ENCODE measurements around the gene ADRB2. TPM values are rescaled to one million over a fixed set of nuclear protein-coding genes. Genes with fewer than 3 reads are reported as not detected.

ADRB2 gene
- total RNA-seq, 1 donor, result under 0.01 TPM

GRCh38 chr5:148793261-148793660 lies 33.1 kb upstream of the ADRB2 start:
- DNase-seq (ENCODE audit: insufficient read length, low spot score, missing footprints), result no peak

GRCh38 chr5:148794275-148794674 lies 32.1 kb upstream of the ADRB2 start:
- no peak overlapping the region for H2AFZ ChIP-seq (ENCODE audit: low read length)

More at GRCh38 chr5:148793261-148793660, 33.1 kb upstream of the ADRB2 start:
- no peak overlapping the region for H3K4me2 ChIP-seq (ENCODE audit: insufficient read depth, low read length)
- no peaks in the 10 kb centered on the region for H3K9me3 ChIP-seq (ENCODE audit: low read depth, low read length)
- H3K27ac ChIP-seq (ENCODE audit: low read depth, low read length), result peak overlapping the region; percentile 44
- H3K36me3 ChIP-seq (ENCODE audit: insufficient read depth, low read length), result no peaks in the 10 kb centered on the region
- no peaks in the 10 kb centered on the region for H4K20me1 ChIP-seq (ENCODE audit: insufficient read depth, low read length)
- no peak overlapping the region for H3K4me3 ChIP-seq (ENCODE audit: insufficient read depth, low read length)
- H3K27me3 ChIP-seq (ENCODE audit: insufficient read depth, low read length), result no peaks in the 10 kb centered on the region
- peaks cover 44% of the 10 kb centered on the region for H3K4me1 ChIP-seq (ENCODE audit: insufficient read depth, low read length)
- TF ChIP-seq CTCF (IDR thresholded peaks at IDR 0.05; ENCODE audit: extremely low read depth, low read depth, low read length), result no peak
- H3K79me2 ChIP-seq (ENCODE audit: insufficient read depth, low read length), result no peaks in the 10 kb centered on the region
- H2AFZ ChIP-seq (ENCODE audit: low read length), result no peak overlapping the region

GRCh38 chr5:148794729-148795561 lies 31.5 kb upstream of the ADRB2 start:
- peak overlapping the region; percentile 19 for H3K27ac ChIP-seq (ENCODE audit: low read depth, low read length)
- no peaks in the 10 kb centered on the region for H3K79me2 ChIP-seq (ENCODE audit: insufficient read depth, low read length)
- no peaks in the 10 kb centered on the region for H3K27me3 ChIP-seq (ENCODE audit: insufficient read depth, low read length)
- H3K4me2 ChIP-seq (ENCODE audit: insufficient read depth, low read length), result peak overlapping the region; percentile 36
- no peaks in the 10 kb centered on the region for H3K9me3 ChIP-seq (ENCODE audit: low read depth, low read length)
- TF ChIP-seq CTCF (IDR thresholded peaks at IDR 0.05; ENCODE audit: extremely low read depth, low read depth, low read length), result no peak
- no peaks in the 10 kb centered on the region for H3K36me3 ChIP-seq (ENCODE audit: insufficient read depth, low read length)
- no peak overlapping the region for H3K4me3 ChIP-seq (ENCODE audit: insufficient read depth, low read length)
- no peak overlapping the region for H2AFZ ChIP-seq (ENCODE audit: low read length)
- H3K4me1 ChIP-seq (ENCODE audit: insufficient read depth, low read length), result peaks cover 44% of the 10 kb centered on the region
- DNase-seq (ENCODE audit: insufficient read length, low spot score, missing footprints), result no peak
- H4K20me1 ChIP-seq (ENCODE audit: insufficient read depth, low read length), result no peaks in the 10 kb centered on the region

More at GRCh38 chr5:148794275-148794674, 32.1 kb upstream of the ADRB2 start:
- no peaks in the 10 kb centered on the region for H4K20me1 ChIP-seq (ENCODE audit: insufficient read depth, low read length)
- no peak for TF ChIP-seq CTCF (IDR thresholded peaks at IDR 0.05; ENCODE audit: extremely low read depth, low read depth, low read length)
- peak overlapping the region; percentile 19 for H3K27ac ChIP-seq (ENCODE audit: low read depth, low read length)
- no peak overlapping the region for H3K4me3 ChIP-seq (ENCODE audit: insufficient read depth, low read length)
- H3K9me3 ChIP-seq (ENCODE audit: low read depth, low read length), result no peaks in the 10 kb centered on the region
- H3K36me3 ChIP-seq (ENCODE audit: insufficient read depth, low read length), result no peaks in the 10 kb centered on the region
- H3K27me3 ChIP-seq (ENCODE audit: insufficient read depth, low read length), result no peaks in the 10 kb centered on the region
- H3K4me2 ChIP-seq (ENCODE audit: insufficient read depth, low read length), result no peak overlapping the region
- no peak for DNase-seq (ENCODE audit: insufficient read length, low spot score, missing footprints)
- peaks cover 44% of the 10 kb centered on the region for H3K4me1 ChIP-seq (ENCODE audit: insufficient read depth, low read length)
- H3K79me2 ChIP-seq (ENCODE audit: insufficient read depth, low read length), result no peaks in the 10 kb centered on the region

GRCh38 chr5:148796936-148797335 lies 29.5 kb upstream of the ADRB2 start:
- Histone ChIP-seq H3K4me3 (ENCODE audit: insufficient read depth, low read length) (no peak overlapping the region), H3K4me2 (ENCODE audit: insufficient read depth, low read length) (no peak overlapping the region), H3K79me2 (ENCODE audit: insufficient read depth, low read length) (no peaks in the 10 kb centered on the region), H3K36me3 (ENCODE audit: insufficient read depth, low read length) (no peaks in the 10 kb centered on the region), H3K4me1 (ENCODE audit: insufficient read depth, low read length) (peaks cover 33% of the 10 kb centered on the region), H3K27me3 (ENCODE audit: insufficient read depth, low read length) (no peaks in the 10 kb centered on the region), H4K20me1 (ENCODE audit: insufficient read depth, low read length) (no peaks in the 10 kb centered on the region), H3K9me3 (ENCODE audit: low read depth, low read length) (no peaks in the 10 kb centered on the region), H3K27ac (ENCODE audit: low read depth, low read length) (no peak overlapping the region), H2AFZ (ENCODE audit: low read length) (no peak overlapping the region)
- DNase-seq (ENCODE audit: insufficient read length, low spot score, missing footprints), result no peak
- TF ChIP-seq CTCF (IDR thresholded peaks at IDR 0.05; ENCODE audit: extremely low read depth, low read depth, low read length), result no peak

Measured in osteoblast (primary cell).